ENCODE data around the gene TFAM.
"Not testable (repeated sequence)": the region's sequence is repeated elsewhere in the genome, so short reads cannot be mapped to it uniquely, and the experiment has no call there.

TFAM gene

GRCh38 chr10:58373442-58373827 lies 11.8 kb upstream of the TFAM start:
- DNase-seq, result no peak

GRCh38 chr10:58382489-58382995 lies 2.7 kb upstream of the TFAM start:
- DNase-seq, result no peak

GRCh38 chr10:58384095-58384494 lies 1.1 kb upstream of the TFAM start:
- no peak for DNase-seq

GRCh38 chr10:58384544-58384998 lies 639 bp upstream of the TFAM start:
- no peak for DNase-seq

GRCh38 chr10:58385784-58386112 lies 538 bp downstream of the TFAM start:
- no peak for DNase-seq

GRCh38 chr10:58389024-58389423 lies 3.8 kb downstream of the TFAM start:
- DNase-seq, result no peak

GRCh38 chr10:58393317-58393716 lies 8.1 kb downstream of the TFAM start:
- no peak for DNase-seq

GRCh38 chr10:58394471-58394870 lies 9.3 kb downstream of the TFAM start:
- no peak for DNase-seq

- DNase-seq, result no peak
These were observed 10.8 kb downstream of the TFAM start for GRCh38 chr10:58396057-58396456.

- DNase-seq, result no peak
These were observed 12.6 kb downstream of the TFAM start for GRCh38 chr10:58397830-58398229.

GRCh38 chr10:58399410-58399809 lies 14.2 kb downstream of the TFAM start:
- DNase-seq, result no peak

- no peak for DNase-seq
These were observed 15.4 kb downstream of the TFAM start for GRCh38 chr10:58400609-58401008.

GRCh38 chr10:58404001-58404400 lies 18.8 kb downstream of the TFAM start:
- no peak for DNase-seq

GRCh38 chr10:58409956-58410610 lies 24.9 kb downstream of the TFAM start:
- no peak for DNase-seq

GRCh38 chr10:58412502-58412961 lies 27.3 kb downstream of the TFAM start:
- DNase-seq, result no peak

- no peak for DNase-seq
These were observed 29.2 kb downstream of the TFAM start for GRCh38 chr10:58414270-58415041.

GRCh38 chr10:58415757-58416156 lies 30.5 kb downstream of the TFAM start:
- DNase-seq, result no peak

- DNase-seq, result not testable (repeated sequence)
These were observed 32.7 kb downstream of the TFAM start for GRCh38 chr10:58417902-58418301.

GRCh38 chr10:58424176-58424575 lies 39.0 kb downstream of the TFAM start:
- DNase-seq, result no peak

- not testable (repeated sequence) for DNase-seq
These were observed 43.2 kb downstream of the TFAM start for GRCh38 chr10:58428436-58428835.

GRCh38 chr10:58431903-58432302 lies 46.7 kb downstream of the TFAM start:
- DNase-seq, result no peak

- no peak for DNase-seq
These were observed 47.9 kb downstream of the TFAM start for GRCh38 chr10:58433066-58433465.

- no peak for DNase-seq
These were observed 48.4 kb downstream of the TFAM start for GRCh38 chr10:58433571-58433970.

- DNase-seq, result peak; percentile 2
These were observed 50.2 kb downstream of the TFAM start for GRCh38 chr10:58435297-58435985.

Data from activated naive CD4-positive, alpha-beta T cell treated with Interleukin-2 at 50 U/mL for 16 hours (primary cell).